SIG-M5 treated with dmso at 0.1 percent for 504 hours (cell line): ENCODE results near the gene GNAT1.

ENCODE experiments used
- DNase-seq: peaks from one replicate; lab custom pipeline; 2025; ENCODE audit not compliant: unreplicated experiment; lab: John Stamatoyannopoulos, UW

The GNAT1 gene

GRCh38 chr3:50190936-50191660 lies at the start of gene GNAT1:
Gene GNAT1, plus strand, starts transcription at chr3:50191610. Its CDS starts 116 bp downstream, at chr3:50191726.
- peak; percentile 65 for DNase-seq

GRCh38 chr3:50146316-50146901 lies 45.0 kb upstream of the GNAT1 start:
- DNase-seq, result no peak

- no peak for DNase-seq
Observed at GRCh38 chr3:50147016-50147415, 44.4 kb upstream of the GNAT1 start.

GRCh38 chr3:50147447-50147846 lies 44.0 kb upstream of the GNAT1 start:
- DNase-seq, result no peak

- DNase-seq, result no peak
Observed at GRCh38 chr3:50147861-50148260, 43.5 kb upstream of the GNAT1 start.

GRCh38 chr3:50150404-50150750 lies 41.0 kb upstream of the GNAT1 start:
- DNase-seq, result no peak

GRCh38 chr3:50150863-50151686 lies 40.3 kb upstream of the GNAT1 start:
- peak; percentile 26 for DNase-seq

- no peak for DNase-seq
Observed at GRCh38 chr3:50151728-50152127, 39.7 kb upstream of the GNAT1 start.

- DNase-seq, result no peak
Observed at GRCh38 chr3:50153782-50154475, 37.5 kb upstream of the GNAT1 start.

- peak; percentile 52 for DNase-seq
Observed at GRCh38 chr3:50154476-50154839, 37.0 kb upstream of the GNAT1 start.

GRCh38 chr3:50154840-50155490 lies 36.4 kb upstream of the GNAT1 start, which contains the start of gene SEMA3F:
Gene SEMA3F, plus strand, starts transcription at chr3:50155324. Its CDS starts 4,299 bp downstream, at chr3:50159623.
- peak; percentile 52 for DNase-seq

- DNase-seq, result no peak
Observed at GRCh38 chr3:50155491-50155878, 35.9 kb upstream of the GNAT1 start.

GRCh38 chr3:50155891-50156290 lies 35.5 kb upstream of the GNAT1 start:
- no peak for DNase-seq

- no peak for DNase-seq
Observed at GRCh38 chr3:50156549-50157493, 34.6 kb upstream of the GNAT1 start.

- DNase-seq, result no peak
Observed at GRCh38 chr3:50157827-50158529, 33.4 kb upstream of the GNAT1 start.

- DNase-seq, result no peak
Observed at GRCh38 chr3:50158530-50159146, 32.8 kb upstream of the GNAT1 start.

- no peak for DNase-seq
Observed at GRCh38 chr3:50160561-50160983, 30.8 kb upstream of the GNAT1 start.

- no peak for DNase-seq
Observed at GRCh38 chr3:50161320-50161719, 30.1 kb upstream of the GNAT1 start.
